Upper lobe of right lung (tissue), 1 donor: ENCODE measurements around the gene SLC23A2. TPM values are rescaled to one million over a fixed set of nuclear protein-coding genes. Genes with fewer than 3 reads are reported as not detected.

Experiments
- ATAC-seq: fragments of 200-7000 bp; cut with Tn5 transposase; one replicate; pipeline ENCODE4 v1.9.1; 2020; ENCODE audit warnings: mild to moderate bottlenecking, moderate library complexity
- DNase-seq: peaks from one replicate; pipeline ENCODE4 v3.0.0-alpha.2; 2020
- H3K27ac ChIP-seq: fragments of 200-600 bp; one replicate; pipeline ENCODE4 v1.8.0; 2022
- H3K27me3 ChIP-seq: fragments of 200-600 bp; one replicate; pipeline ENCODE4 v1.8.0; 2022; ENCODE audit warnings: mild to moderate bottlenecking
- H3K36me3 ChIP-seq: fragments of 200-600 bp; one replicate; pipeline ENCODE4 v1.8.0; 2022
- H3K4me1 ChIP-seq: fragments of 200-600 bp; one replicate; pipeline ENCODE4 v1.8.0; 2022
- H3K4me3 ChIP-seq: fragments of 200-600 bp; one replicate; pipeline ENCODE4 v1.8.0; 2022; ENCODE audit warnings: mild to moderate bottlenecking
- H3K9me3 ChIP-seq: fragments of 200-600 bp; one replicate; pipeline ENCODE4 v1.8.0; 2022
- CTCF ChIP-seq: fragments of 200-600 bp; IDR thresholded peaks from one replicate; pipeline ENCODE4 v1.8.0; 2022; ENCODE audit warnings: antibody characterized with exemption
- intact Hi-C: fragments of 100-400 bp; cut with DNase I; formaldehyde crosslinking; loops from one replicate; pipeline ENCODE4 v1.11.0; 2022
- total RNA-seq: library from RNA; stranded (reverse); fragmentation: NEBNext Ultra II Directional; extraction: Animal tissue kit (Norgen Biotek cat#: 25700); gene quantifications from one replicate; pipeline ENCODE4 v1.2.1, GENCODE V29; 2021
- donor health status: DM: no; HTN: yes; CAD: no; lungs with severe emphysema.

Gene SLC23A2
- total RNA-seq, 1 donor from 2014 or later: 26.2 TPM

GRCh38 chr20:4871486-4871885 lies 129.8 kb downstream of the SLC23A2 start:
- H3K36me3 ChIP-seq: peaks cover 45% of the 10 kb centered on the region
- intact Hi-C loops: no loop called here
- no peak overlapping the region for H3K27ac ChIP-seq
- no peak for DNase-seq
- no peak for ATAC-seq
- no peak overlapping the region for H3K4me3 ChIP-seq
- H3K4me1 ChIP-seq: no peaks in the 10 kb centered on the region
- no peaks in the 10 kb centered on the region for H3K9me3 ChIP-seq
- no peak for TF ChIP-seq CTCF
- no peaks in the 10 kb centered on the region for H3K27me3 ChIP-seq

GRCh38 chr20:4870906-4871305 lies 130.4 kb downstream of the SLC23A2 start:
- Histone ChIP-seq H3K36me3 (peaks cover 42% of the 10 kb centered on the region), H3K9me3 (no peaks in the 10 kb centered on the region), H3K4me3 (no peak overlapping the region), H3K27me3 (no peaks in the 10 kb centered on the region), H3K4me1 (no peaks in the 10 kb centered on the region), H3K27ac (no peak overlapping the region)
- TF ChIP-seq CTCF: no peak
- ATAC-seq: no peak
- intact Hi-C loops: no loop called here
- no peak for DNase-seq

- intact Hi-C loops: no loop called here
- H3K36me3 ChIP-seq: peaks cover 40% of the 10 kb centered on the region
- no peaks in the 10 kb centered on the region for H3K9me3 ChIP-seq
- H3K4me1 ChIP-seq: no peaks in the 10 kb centered on the region
- no peak overlapping the region for H3K27ac ChIP-seq
- H3K27me3 ChIP-seq: no peaks in the 10 kb centered on the region
- ATAC-seq: no peak
- DNase-seq: no peak
- TF ChIP-seq CTCF: no peak
- H3K4me3 ChIP-seq: no peak overlapping the region
Observed at GRCh38 chr20:4869290-4870193, 131.8 kb downstream of the SLC23A2 start.

GRCh38 chr20:4867051-4867450 lies 134.3 kb downstream of the SLC23A2 start:
- intact Hi-C loops: no loop called here
- Histone ChIP-seq H3K27me3 (no peaks in the 10 kb centered on the region), H3K36me3 (peaks cover 32% of the 10 kb centered on the region), H3K27ac (no peak overlapping the region), H3K4me3 (no peak overlapping the region), H3K4me1 (no peaks in the 10 kb centered on the region), H3K9me3 (no peaks in the 10 kb centered on the region)
- no peak for TF ChIP-seq CTCF
- ATAC-seq: peak; percentile 25
- DNase-seq: no peak

- no peak overlapping the region for H3K27ac ChIP-seq
- intact Hi-C loops: no loop called here
- no peaks in the 10 kb centered on the region for H3K27me3 ChIP-seq
- no peak for DNase-seq
- ATAC-seq: no peak
- no peaks in the 10 kb centered on the region for H3K4me1 ChIP-seq
- no peak for TF ChIP-seq CTCF
- H3K9me3 ChIP-seq: no peaks in the 10 kb centered on the region
- H3K4me3 ChIP-seq: no peak overlapping the region
- peaks cover 38% of the 10 kb centered on the region for H3K36me3 ChIP-seq
Observed at GRCh38 chr20:4866429-4866828, 134.9 kb downstream of the SLC23A2 start.
